ENCODE measurements around the gene CLPTM1L.
"Not testable (repeated sequence)": the region's sequence is repeated elsewhere in the genome, so short reads cannot be mapped to it uniquely, and the experiment has no call there.

The CLPTM1L gene

DNA sequence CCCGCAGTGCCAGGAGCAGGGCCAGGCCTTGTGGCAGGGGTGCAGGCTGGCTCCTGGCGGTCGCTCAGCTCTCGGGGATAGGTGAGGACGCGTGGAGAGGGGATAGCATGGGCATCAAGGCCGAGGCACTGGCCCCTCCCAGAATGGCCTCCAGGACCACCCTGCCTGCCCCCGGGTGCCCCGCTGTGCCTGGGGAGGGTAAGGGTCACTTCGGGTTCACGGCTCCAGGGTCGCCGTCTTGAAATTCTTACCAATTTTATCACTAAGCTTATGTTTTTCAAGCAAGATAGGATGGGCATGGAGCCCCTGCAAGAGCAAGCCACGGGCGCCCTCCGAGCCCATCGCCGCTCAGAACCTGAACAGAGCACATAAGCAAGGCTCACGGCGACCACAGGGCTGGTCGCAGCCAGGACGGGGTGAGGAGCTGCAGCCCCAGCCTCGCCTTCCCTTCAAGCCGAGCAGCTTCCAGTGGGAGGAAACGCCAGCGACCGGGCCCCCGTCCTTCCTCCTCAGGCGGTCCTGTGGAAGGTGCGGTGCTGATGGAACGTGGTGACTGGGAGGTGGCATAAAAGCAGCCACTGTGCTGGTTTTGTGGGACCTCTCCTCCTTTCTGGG lies 14.2 kb upstream of the CLPTM1L start:
- no peak for DNase-seq

DNA sequence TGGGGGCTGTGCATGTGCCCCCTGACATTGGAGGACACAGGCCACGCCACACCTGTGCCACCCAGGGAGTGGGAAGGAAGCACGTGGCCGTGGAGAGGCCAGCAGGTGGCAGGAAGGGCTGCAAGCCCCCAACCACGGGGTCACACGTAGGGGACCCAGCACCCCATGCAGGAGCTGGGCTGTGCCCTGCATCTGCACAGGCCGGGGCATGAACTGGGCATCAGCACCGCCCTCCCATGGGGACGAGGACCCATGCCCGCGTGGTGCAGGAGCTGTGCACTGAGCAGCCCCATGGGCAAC lies 13.8 kb upstream of the CLPTM1L start:
- no peak for DNase-seq

DNA sequence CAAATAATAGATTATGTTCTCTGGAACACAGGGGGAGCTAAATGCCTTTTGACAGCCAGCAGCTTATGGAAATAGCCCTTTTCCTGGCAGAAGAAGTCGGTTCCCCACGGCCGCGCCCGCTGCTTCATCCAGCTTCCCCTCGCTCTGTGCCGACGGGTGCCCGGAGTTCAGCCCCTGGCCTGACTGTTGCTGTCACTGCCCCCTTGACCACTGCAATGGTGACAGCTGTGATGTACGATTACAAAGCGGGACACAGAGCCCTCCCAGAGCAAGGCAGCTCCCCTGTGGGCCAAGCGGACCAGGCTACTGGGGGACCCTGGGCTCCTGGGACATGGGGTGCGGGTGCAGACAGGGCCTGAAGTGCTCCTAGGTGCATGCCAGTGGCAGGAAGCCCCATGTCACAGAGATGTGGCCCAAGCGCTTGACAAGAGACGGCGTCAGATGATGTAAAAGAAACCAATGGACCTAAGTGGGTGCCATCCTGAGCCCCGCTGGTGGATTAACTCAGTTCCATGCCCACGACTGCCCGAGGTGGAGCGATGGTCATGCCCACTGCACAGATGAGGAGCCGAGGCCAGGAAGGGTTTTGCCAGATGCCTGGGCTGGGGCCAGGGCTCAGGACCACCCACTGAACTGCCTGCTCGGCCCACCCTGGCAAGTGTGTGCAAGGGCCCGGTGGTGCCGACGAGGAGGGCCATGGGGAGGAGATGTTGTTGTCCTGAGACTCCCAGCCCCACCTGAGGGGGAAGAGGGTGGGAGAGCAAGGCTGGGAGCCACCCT lies 13.2 kb upstream of the CLPTM1L start:
- DNase-seq = no peak

DNA sequence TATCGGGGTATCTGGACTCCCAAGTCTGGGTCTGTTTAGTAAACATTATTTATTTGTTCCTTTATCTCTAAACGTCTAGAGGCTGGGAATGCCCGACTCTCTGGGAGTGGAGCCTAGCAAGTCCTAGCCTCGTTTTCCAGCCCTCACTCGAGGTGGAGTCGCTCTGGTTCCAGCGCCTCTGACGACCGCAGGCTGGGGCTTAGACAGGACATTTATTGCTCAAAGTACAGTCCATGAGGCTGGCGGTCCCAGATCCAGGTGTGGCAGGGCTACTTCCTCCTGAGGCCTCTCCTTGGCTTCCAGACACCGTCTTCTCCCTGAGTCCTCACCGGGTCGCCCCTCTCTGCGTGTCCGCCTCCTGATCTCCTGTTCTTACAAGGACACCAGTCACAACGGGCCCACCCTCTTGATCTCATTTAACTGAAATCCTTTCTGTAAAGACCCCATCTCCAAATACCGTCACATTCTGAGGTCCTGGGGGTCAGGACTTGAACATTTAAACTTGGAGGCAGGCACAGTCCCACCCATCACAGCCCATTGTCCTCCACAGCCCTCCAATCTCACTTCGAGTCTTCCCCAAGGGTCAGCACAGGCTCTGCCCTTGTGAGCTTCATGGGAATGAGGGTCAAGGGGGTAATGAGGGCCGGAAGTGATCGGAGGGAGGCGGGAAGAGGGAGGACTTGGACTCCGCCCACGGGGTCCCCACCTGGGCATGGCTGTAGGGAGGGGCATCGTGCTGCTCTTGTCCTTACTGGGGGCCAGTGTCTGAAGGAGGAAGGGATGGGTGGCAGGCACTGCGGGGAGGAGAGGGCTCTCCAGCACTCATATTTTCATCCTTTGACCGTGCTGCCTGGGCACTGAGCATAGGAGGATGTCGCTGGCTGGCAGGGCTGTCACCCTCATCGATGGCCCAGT lies 12.2 kb upstream of the CLPTM1L start:
- DNase-seq = no peak

DNA sequence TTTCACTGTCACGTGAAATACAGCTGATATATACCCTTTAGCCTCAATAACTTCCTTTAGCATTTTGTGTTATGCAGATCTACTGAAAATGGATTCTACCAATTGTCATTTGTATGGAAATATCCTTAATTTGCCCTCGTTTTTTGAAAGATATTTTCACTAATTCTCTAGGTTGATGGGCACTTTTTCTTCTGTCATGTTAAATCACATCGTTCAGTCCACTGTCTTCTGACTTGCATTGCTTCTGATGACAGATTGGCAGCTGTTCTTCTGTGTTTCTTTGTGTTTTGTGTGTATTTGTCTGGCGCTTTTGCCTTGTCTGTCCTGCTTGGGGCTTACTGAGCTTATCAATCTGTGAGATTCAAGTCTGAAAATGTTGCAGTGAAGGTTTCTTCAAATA lies 9.7 kb upstream of the CLPTM1L start:
- no peak for DNase-seq

DNA sequence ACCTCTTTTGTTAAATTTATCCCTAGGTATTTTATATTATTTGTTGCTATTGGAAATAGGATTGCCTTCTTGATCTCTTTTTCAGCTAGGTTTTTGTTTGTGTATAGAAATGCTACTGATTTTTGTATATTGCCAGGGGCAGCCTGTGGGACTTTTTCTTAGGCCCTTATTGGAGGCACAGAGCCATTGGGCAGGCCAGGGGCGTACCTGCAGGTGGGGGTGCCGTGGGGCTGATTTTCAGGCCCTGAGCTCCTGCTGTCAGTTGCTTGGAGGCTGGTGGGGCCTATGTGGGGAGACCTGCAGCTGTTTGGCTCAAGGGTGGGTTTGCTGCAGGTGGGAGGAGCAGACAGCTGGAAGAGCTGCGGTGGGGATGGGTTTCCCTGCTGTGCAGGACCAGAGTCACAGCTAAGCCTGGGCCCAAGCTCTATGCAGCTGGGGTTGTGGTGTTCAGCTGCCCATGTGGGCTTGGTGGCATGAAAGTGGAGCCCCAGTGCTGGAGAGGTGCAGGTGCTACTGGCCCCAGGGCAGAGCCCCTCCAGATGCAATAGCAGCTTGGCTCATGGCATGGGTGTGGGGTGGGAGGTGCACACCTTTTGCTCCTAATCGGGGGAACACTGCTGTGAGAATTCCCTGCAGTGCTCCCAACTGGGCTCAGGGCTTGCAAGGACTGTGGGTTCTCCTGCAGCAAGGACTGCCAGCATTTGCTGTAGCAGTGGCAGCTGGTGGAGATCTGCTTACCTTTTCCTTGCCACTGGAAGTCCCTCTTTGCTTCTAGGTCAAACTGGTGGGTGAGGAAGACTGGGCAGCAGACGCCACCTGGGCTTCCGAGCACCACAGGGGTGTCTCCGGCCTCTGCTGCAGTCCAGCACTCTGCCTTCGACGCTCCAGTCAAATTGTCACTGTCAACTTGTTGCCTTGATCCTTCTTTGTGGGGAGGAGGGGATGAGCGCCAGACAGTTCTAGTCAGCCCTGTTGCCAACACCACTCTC lies 7.6 kb upstream of the CLPTM1L start:
- no peak for DNase-seq

DNA sequence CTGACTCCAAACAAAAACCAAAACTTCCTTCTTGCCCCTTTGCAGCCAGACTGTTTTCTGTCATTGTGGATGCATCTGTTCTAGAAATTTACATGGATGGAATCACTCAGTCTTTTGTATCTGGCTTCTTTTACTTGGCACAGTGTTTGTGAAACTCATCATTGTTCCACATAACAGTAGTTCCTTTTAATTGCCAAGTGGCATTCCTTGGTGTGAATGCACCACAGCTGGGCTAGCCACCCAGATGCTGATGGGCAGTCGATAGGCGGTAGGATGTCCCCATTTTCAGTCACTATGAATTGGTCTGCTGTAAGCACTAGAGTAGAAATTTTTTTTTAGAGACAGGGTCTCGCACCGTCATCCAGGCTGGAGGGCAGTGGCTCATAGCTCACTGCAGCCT lies 6.3 kb upstream of the CLPTM1L start:
- no peak for DNase-seq

DNA sequence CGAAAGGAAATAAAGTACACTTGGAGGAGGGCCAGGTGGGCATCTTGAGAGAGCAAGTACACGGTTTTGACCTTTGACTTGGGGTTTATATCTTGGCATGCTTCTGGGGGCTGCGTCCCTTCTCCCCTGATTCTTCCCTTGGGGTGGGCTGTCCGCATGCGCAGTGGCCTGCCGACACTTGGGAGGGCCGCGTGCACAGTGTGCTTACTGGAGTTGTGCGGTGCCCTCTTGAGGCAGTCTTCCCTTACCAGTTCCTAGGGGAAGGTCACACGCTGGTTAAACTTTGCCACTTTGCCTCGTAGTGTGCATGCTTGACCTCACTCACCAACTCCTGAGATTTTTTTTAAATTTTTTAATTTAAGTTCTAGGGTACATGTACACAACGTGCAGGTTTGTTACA lies 4.3 kb upstream of the CLPTM1L start:
- DNase-seq = no peak

DNA sequence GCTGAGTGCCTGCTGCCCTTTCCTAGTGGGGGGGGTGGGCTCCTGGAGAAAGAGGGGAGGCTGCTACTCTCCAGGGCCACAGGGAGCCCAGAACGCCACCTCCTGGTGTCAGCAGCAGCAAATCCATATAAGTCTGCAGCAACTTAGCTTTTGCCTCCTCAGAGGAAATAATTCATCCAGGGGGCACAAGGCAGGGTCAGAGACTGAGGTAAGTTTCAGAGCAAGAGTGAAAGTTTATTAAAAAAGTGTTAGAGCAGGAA lies 4.0 kb upstream of the CLPTM1L start:
- DNase-seq = no peak

DNA sequence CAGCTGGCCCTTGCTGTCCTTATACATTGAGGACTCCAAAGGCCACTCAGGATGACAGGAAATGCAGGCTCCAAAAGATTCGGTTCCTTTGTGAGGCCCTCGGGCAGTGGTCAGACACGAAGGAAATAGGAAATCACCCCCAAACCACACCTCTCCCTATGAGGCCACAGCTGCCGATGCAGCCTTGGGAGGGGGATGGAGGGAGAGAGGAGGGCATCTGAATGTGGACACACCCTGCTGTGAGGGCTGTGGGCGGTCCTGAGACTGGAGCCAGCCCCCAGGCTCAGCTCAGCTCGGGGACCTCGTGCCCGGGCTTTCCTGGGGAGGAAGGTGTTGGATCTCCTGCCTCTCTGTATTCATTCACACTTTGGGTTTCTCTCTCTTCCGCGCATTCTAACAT lies 2.7 kb upstream of the CLPTM1L start:
- no peak for DNase-seq

DNA sequence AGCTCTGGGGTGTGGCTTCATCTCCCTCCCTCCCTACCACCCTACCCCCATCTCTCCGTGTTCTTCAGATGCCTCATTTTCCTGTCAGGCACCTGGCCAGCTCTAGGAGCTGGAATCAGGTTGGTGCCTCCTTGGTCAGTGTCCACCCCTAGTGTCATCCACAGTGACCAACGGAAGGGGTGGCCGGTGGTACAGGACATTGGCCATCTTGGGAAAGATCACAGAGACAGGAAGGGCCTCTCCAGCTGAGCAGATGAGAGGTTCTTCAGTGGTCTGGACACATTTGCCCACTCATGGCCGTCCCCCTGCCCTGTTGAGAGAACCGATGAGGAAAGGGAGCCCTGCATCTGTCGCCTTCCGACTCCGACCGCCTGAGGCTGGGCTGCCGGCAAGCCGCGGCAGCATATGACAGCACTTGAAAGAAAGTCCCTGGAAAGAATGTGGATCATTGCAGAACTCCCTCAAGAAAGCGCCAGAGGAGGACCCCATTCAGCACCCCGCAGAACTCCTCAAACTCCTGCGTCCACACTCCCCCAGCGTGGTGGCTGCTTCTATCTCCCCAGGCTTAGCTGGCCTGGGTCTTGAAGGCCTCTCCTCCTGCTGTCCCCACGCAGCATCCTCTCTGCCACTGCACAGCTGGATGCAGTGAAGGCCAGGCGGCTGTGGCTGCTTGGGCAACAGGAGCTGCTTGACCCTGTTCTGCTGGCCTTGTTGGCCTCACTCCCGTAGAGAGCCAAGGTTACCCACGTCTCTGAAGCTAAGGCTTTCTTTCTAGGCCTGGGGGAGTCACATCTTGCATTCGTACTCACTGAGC lies 1.9 kb upstream of the CLPTM1L start:
- DNase-seq = no peak

DNA sequence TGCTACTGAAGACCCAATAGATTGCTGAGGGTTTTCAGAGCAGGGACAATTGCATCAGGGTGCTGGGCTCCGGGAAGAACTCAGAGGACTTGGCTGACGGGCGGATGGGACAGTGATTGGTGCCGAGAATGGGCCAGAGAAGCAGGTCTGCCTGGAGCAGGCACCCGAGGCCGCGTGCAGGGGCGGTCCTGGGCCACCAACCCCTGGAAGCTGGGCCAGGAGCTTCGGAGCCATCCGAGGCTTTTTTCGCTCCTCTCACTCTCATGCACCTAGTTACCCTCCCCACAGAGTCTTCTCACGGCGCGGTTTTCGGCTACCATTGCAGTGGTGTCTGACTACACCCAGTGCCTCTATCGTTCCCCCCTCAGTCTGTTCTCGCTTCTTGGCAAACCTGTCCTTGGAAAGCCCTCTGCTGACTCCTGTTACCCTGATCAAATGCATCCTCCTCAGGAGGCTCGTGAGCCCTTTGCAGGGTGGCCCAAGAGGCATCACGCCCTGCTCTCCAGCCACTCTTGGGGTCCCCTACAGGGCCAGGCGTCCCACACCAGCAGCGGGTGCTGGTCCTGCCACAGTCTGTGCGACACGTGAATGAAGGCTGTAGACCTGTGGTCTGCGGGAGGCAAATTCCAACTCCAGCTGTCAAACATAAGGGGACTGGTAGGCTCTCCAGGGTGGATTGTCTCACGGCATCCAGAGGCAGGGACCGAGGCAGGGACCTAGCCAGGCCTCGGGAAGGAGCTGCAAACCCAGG lies 1.2 kb upstream of the CLPTM1L start:
- DNase-seq = no peak

DNA sequence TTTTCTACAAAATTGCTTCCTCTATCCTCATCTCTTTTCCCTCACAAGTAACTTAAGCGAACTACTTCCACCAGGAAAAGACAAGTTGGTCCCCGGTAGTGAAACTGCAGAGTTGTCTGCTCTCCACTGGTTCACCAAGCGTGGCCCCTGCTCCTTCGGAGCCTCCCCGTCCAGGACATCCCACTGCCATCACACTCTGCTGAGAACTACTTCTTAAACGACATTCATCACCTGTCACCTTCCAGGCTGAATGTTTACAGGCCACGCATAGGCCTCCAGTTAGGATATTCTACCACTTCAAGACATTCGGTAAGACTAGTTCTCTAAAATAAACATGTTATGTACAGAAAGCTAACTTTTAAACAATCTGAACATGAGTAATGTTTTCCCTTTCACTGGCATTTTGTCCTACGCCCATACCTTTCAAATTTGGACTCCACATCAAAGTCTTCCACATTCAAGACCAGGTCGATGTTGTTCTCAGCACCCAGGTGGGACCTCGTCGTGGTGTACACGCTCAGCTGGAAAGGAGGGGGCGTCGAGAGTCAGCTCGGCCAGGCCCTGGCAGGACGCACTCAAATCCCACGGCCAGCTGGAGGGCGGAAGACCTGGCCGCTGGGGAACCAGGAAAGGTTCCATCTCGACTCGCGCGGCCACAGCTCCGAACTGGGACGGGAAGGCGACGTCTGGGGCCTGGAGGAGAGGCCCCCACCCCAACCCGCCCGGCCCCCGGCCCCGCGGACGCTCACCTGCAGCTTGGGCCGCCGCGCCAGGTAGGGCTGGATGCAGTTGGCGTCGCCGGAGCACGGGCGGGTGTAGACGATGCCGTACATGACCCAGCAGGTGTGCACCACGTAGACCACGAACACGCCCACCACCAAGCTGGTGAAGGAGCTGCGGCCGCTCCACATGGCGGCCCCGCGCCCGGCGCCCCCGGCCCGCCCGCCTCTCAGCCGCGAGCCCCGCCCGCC lies 683 bp downstream of the CLPTM1L start:
- DNase-seq = peak; percentile 10 to 12

DNA sequence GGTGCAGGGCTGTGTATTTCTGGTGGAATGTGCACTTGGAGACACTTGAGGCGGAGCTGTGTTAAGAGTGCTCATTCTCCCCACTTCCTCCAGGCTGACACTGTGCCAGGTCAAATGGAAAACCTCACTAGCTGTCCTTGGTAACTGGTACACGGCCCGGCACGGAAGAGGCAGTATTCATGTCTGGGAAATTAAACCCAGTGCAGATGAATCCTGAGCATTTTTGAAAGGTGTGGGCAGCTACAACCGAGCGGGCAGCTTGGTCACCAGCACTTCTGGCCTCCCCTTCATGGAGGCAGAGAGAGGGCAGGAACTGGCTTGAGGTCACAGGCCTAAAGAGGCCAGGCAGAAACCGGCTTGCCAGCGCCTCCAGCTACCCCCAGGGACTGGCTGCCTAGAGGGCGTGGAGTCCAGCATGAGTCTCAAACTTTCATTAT lies 1.6 kb downstream of the CLPTM1L start:
- no peak for DNase-seq

DNA sequence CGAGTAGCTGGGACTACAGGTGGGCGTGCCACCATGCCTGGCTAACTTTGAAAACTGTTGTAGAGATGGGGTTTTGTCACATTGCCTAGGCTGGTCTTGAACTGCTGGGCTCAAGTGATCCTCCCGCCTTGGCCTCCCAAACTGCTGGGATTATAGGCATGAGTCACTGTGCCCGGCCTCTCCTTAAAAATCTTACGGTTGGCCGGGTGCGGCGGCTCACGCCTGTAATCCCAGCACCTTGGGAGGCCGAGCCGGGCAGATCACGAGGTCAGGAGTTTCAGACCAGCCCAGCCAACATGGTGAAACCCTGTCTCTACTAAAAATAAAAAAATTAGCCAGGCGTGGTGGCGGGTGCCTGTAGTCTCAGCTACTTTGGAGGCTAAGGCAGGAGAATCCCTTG lies 2.2 kb downstream of the CLPTM1L start:
- DNase-seq = not testable (repeated sequence)

DNA sequence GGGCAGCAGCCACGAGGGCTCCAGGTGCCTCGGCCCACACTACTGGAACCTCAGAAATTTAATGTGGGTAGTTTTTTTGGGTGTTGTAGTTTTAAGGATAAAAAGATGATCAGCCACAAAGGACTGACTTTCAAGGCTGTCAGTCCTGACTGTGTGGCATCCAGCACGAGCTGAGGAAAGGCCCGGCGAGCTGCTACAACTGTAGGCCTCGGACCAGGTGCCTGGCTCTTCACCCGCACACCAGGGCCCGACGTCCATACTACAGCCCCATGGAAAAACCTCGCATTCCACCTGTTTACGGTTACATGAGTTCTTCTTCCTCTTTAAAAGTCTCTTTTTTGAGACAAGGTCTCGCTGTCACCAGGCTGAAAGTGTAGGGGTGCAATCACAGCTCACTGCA lies 2.6 kb downstream of the CLPTM1L start:
- DNase-seq = no peak

DNA sequence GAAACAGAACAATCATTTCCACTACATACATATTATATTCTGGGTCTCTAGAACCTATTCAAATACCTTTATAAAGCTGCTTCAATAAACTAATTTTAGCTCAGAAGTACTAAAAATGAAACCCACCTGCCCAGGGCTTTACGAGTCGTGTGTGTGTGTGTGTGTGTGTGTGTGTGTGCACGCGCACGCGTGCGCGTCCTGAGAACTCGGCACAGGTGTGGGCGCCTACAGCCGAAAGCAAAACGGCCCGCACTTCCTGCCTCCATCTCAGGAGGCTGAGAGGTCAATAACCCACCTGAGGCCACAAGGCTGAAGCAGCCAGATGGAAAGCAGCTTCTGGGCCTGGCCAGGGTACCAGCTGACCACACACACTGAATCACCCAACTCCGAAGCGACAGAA lies 3.0 kb downstream of the CLPTM1L start:
- DNase-seq = no peak

DNA sequence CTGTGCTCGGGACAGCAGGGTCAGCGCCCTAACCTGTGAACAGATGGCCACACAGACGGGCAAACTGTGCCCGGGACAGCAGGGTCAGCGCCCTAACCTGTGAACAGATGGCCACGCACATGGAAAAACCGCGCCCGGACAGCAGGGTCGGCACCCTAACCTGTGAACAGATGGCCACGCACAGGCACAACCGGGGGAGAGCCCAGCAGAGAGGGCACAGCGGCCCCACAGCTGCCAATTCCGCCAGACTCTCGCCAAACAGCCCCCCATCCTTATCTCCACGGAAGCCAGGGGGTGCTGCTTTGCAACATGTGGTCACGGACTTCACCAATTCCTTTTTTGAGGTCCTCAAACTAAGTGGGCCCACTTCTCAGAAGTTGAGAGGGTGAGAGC lies 5.1 kb downstream of the CLPTM1L start:
- not testable (repeated sequence) for DNase-seq

DNA sequence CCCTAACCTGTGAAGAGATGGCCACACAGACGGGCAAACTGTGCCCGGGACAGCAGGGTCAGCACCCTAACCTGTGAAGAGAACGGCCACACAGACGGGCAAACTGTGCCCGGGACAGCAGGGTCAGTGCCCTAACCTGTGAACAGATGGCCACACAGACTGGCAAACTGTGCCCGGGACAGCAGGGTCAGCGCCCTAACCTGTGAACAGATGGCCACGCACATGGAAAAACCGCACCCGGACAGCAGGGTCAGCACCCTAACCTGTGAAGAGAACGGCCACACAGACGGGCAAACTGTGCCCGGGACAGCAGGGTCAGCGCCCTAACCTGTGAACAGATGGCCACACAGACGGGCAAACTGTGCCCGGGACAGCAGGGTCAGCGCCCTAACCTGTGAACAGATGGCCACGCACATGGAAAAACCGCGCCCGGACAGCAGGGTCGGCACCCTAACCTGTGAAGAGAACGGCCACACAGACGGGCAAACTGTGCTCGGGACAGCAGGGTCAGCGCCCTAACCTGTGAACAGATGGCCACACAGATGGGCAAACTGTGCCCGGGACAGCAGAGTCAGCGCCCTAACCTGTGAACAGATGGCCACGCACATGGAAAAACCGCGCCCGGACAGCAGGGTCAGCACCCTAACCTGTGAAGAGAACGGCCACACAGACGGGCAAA lies 5.6 kb downstream of the CLPTM1L start:
- not testable (repeated sequence) for DNase-seq

Data from stimulated activated CD4-positive, alpha-beta T cell treated with anti-CD3 and anti-CD28 coated beads, Interleukin-2, amount 100 ng/mL, for 48 hours (primary cell).